ENCODE measurements around the gene KIF18A. TPM values are rescaled to one million over a fixed set of nuclear protein-coding genes. Genes with fewer than 3 reads are reported as not detected.

The KIF18A gene
- total and polyA plus RNA-seq, 9 of the 15 experiments (the other 6 are each of a cell fraction or from before 2014, with no cell fraction given), result 15.1 to 36.1 (median 24.3) TPM

DNA sequence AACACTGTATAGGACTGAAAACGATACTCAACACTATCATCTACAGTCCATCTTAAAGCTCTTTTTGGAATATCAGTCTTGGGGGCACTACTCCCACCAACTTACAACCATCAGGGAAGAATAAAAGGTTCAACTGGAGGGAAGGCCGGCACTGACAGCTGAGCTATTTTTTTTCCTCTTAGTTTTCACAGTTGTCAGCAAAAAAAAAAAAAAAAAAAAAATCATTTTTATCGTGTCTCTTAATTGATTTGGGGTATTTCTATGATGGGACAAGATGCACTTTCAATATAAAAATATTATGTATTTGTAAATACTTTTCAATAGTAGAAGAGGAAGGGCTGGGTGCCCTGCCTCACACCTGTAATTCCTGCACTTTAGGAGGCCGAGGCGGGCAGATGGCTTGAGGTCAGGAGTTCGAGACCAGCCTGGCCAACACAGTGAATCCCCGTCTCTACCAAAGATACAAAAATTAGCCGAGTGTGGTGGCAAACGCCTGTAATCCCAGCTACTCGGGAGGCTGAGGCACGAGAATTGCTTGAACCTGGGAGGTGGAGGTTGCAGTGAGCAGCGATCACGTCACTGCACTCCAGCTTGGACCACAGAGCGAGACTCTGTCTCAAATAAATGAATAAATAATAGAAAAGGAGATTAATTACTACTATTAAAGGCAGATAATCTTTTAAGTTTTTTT, 1.5 kb downstream of the KIF18A start (continued):
- TF ChIP-seq, protein P1, sequence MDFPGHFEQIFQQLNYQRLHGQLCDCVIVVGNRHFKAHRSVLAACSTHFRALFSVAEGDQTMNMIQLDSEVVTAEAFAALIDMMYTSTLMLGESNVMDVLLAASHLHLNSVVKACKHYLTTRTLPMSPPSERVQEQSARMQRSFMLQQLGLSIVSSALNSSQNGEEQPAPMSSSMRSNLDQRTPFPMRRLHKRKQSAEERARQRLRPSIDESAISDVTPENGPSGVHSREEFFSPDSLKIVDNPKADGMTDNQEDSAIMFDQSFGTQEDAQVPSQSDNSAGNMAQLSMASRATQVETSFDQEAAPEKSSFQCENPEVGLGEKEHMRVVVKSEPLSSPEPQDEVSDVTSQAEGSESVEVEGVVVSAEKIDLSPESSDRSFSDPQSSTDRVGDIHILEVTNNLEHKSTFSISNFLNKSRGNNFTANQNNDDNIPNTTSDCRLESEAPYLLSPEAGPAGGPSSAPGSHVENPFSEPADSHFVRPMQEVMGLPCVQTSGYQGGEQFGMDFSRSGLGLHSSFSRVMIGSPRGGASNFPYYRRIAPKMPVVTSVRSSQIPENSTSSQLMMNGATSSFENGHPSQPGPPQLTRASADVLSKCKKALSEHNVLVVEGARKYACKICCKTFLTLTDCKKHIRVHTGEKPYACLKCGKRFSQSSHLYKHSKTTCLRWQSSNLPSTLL (IDR thresholded peaks at IDR 0.05), result no peak
- no peak for TF ChIP-seq ZNF764 (CRISPR knock-in tag; IDR thresholded peaks at IDR 0.05; ENCODE audit: low read depth)
- TF ChIP-seq MAFG (tag; conservative IDR thresholded peaks at IDR 0.05), result peak; percentile 45
- TF ChIP-seq, protein P2, sequence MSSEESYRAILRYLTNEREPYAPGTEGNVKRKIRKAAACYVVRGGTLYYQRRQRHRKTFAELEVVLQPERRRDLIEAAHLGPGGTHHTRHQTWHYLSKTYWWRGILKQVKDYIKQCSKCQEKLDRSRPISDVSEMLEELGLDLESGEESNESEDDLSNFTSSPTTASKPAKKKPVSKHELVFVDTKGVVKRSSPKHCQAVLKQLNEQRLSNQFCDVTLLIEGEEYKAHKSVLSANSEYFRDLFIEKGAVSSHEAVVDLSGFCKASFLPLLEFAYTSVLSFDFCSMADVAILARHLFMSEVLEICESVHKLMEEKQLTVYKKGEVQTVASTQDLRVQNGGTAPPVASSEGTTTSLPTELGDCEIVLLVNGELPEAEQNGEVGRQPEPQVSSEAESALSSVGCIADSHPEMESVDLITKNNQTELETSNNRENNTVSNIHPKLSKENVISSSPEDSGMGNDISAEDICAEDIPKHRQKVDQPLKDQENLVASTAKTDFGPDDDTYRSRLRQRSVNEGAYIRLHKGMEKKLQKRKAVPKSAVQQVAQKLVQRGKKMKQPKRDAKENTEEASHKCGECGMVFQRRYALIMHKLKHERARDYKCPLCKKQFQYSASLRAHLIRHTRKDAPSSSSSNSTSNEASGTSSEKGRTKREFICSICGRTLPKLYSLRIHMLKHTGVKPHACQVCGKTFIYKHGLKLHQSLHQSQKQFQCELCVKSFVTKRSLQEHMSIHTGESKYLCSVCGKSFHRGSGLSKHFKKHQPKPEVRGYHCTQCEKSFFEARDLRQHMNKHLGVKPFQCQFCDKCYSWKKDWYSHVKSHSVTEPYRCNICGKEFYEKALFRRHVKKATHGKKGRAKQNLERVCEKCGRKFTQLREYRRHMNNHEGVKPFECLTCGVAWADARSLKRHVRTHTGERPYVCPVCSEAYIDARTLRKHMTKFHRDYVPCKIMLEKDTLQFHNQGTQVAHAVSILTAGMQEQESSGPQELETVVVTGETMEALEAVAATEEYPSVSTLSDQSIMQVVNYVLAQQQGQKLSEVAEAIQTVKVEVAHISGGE (CRISPR knock-in tag; IDR thresholded peaks at IDR 0.05), result no peak
- TF ChIP-seq ZNF589 (CRISPR knock-in tag; IDR thresholded peaks at IDR 0.05; ENCODE audit: low read depth), result no peak
- TF ChIP-seq TRIM28 (IDR thresholded peaks at IDR 0.05), result no peak
- TF ChIP-seq HLTF (IDR thresholded peaks at IDR 0.05), result no peak
- TF ChIP-seq, protein P3, sequence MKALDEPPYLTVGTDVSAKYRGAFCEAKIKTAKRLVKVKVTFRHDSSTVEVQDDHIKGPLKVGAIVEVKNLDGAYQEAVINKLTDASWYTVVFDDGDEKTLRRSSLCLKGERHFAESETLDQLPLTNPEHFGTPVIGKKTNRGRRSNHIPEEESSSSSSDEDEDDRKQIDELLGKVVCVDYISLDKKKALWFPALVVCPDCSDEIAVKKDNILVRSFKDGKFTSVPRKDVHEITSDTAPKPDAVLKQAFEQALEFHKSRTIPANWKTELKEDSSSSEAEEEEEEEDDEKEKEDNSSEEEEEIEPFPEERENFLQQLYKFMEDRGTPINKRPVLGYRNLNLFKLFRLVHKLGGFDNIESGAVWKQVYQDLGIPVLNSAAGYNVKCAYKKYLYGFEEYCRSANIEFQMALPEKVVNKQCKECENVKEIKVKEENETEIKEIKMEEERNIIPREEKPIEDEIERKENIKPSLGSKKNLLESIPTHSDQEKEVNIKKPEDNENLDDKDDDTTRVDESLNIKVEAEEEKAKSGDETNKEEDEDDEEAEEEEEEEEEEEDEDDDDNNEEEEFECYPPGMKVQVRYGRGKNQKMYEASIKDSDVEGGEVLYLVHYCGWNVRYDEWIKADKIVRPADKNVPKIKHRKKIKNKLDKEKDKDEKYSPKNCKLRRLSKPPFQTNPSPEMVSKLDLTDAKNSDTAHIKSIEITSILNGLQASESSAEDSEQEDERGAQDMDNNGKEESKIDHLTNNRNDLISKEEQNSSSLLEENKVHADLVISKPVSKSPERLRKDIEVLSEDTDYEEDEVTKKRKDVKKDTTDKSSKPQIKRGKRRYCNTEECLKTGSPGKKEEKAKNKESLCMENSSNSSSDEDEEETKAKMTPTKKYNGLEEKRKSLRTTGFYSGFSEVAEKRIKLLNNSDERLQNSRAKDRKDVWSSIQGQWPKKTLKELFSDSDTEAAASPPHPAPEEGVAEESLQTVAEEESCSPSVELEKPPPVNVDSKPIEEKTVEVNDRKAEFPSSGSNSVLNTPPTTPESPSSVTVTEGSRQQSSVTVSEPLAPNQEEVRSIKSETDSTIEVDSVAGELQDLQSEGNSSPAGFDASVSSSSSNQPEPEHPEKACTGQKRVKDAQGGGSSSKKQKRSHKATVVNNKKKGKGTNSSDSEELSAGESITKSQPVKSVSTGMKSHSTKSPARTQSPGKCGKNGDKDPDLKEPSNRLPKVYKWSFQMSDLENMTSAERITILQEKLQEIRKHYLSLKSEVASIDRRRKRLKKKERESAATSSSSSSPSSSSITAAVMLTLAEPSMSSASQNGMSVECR (CRISPR knock-in tag; IDR thresholded peaks at IDR 0.05), result no peak

All from K562 (cell line).